ENCODE data around the gene ZNF516. TPM values are rescaled to one million over a fixed set of nuclear protein-coding genes. Genes with fewer than 3 reads are reported as not detected.
A peak's percentile ranks its signal among the peaks of the same experiment; 100 is the strongest.

ZNF516 gene
- total and polyA plus RNA-seq, 2 of the 4 experiments (the other 2 are of a cell fraction), result 7.9 to 16.9 TPM

GRCh38 chr18:76444446-76445105 lies 50.5 kb downstream of the ZNF516 start:
- peak overlapping the region; percentile 25 for H2BK5ac ChIP-seq (ENCODE audit: low read depth, low read length, poor library complexity, severe bottlenecking)
- H3K79me1 ChIP-seq (ENCODE audit: low read depth in 1 of 2, low read length in 2 of 2), result peaks cover 39 to 74% of the 10 kb centered on the region in 2 experiments
- H3K4me3 ChIP-seq (ENCODE audit: insufficient read depth, low read depth, low read length), result no peak overlapping the region
- 0 out of 2 replicates have a peak overlapping the region, but pooled peaks have one; percentile 2 for H3K14ac ChIP-seq (replicated peaks; ENCODE audit: low read depth, low read length)
- H4K8ac ChIP-seq (ENCODE audit: low read depth in 2 of 2, low read length in 2 of 2), result no peak overlapping the region
- H2BK120ac ChIP-seq (ENCODE audit: low read depth, low read length), result peak overlapping the region; percentile 46; the same call in 1 of the 2 replicates
- dilution Hi-C loops (cut with HindIII; ENCODE audit: low sequenced_read_pairs, unreplicated experiment), result no loop called here
- no peaks in the 10 kb centered on the region for H3K27me3 ChIP-seq (ENCODE audit: control insufficient read depth, insufficient read depth, low read length)
- no CpG with 5 or more reads among the region's 13 CpGs for WGBS, 2 experiments (ENCODE audit: extremely low coverage in 2 of 2, insufficient read length in 1 of 2)
- peak overlapping the region; percentile 45; the same call in 1 of the 2 replicates for H3K23ac ChIP-seq (ENCODE audit: low read depth, low read length)
- peak overlapping the region; percentile 13; the same call in 1 of the 2 replicates for H3K4me2 ChIP-seq (ENCODE audit: low read depth, low read length)
- intact Hi-C loops (cut with micrococcal nuclease), result no loop called here
- in situ Hi-C loops (cut with MboI; ENCODE audit: low sequenced_read_pairs), result no loop called here
- H2AK5ac ChIP-seq (ENCODE audit: low read depth, low read length), result no peak overlapping the region
- H3K36me3 ChIP-seq (ENCODE audit: control insufficient read depth, insufficient read depth, low read length), result peaks cover 24% of the 10 kb centered on the region
- H3K4me1 ChIP-seq (ENCODE audit: control insufficient read depth, insufficient read depth, low read length), result peaks cover 35% of the 10 kb centered on the region
- BruUV-seq (replicated peaks), result no TSS peak
- no peak for ATAC-seq (ENCODE audit: low read depth)
- no peak overlapping the region for H2BK15ac ChIP-seq (ENCODE audit: low read depth, low read length)
- TF ChIP-seq, protein P1, sequence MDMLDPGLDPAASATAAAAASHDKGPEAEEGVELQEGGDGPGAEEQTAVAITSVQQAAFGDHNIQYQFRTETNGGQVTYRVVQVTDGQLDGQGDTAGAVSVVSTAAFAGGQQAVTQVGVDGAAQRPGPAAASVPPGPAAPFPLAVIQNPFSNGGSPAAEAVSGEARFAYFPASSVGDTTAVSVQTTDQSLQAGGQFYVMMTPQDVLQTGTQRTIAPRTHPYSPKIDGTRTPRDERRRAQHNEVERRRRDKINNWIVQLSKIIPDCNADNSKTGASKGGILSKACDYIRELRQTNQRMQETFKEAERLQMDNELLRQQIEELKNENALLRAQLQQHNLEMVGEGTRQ (IDR thresholded peaks at IDR 0.05; ENCODE audit: low read depth, low read length), result no peak
- TF ChIP-seq BHLHE40 (IDR thresholded peaks at IDR 0.05; ENCODE audit: low read depth, low read length) (no peak), MAZ (IDR thresholded peaks at IDR 0.05; ENCODE audit: borderline replicate concordance, low read depth, low read length) (no peak), MAFK (IDR thresholded peaks at IDR 0.05; ENCODE audit: low read depth, low read length) (no peak), SMC3 (IDR thresholded peaks at IDR 0.05; ENCODE audit: low read depth, low read length) (no peak), CEBPB (IDR thresholded peaks at IDR 0.05; ENCODE audit: low read depth, low read length) (no peak)
- no peak overlapping the region for H3K27ac ChIP-seq (ENCODE audit: insufficient read depth, low read length)
- H4K20me1 ChIP-seq (ENCODE audit: insufficient read depth, low read length), result peaks cover 63% of the 10 kb centered on the region
- H2AFZ ChIP-seq (replicated peaks; ENCODE audit: low read length, poor library complexity), result no peak overlapping the region
- H2AK9ac ChIP-seq (replicated peaks; ENCODE audit: low read depth, low read length, poor library complexity), result no peak overlapping the region
- H3K4ac ChIP-seq (ENCODE audit: low read depth, low read length), result peak overlapping the region; percentile 41
- peaks cover 30% of the 10 kb centered on the region for H3K9me1 ChIP-seq (ENCODE audit: insufficient read depth, low read length)
- no peaks in the 10 kb centered on the region for H3K9me3 ChIP-seq (ENCODE audit: control insufficient read depth, insufficient read depth, low read length)
- POLR2A ChIA-PET (ENCODE audit: unreplicated experiment), result no interaction called here
- no peak overlapping the region for H3K9ac ChIP-seq (ENCODE audit: low read depth, low read length)
- H3K56ac ChIP-seq (ENCODE audit: extremely low read depth, insufficient read depth, low read length), result no peak overlapping the region
- DNase-seq, result no peak
- H3K18ac ChIP-seq (ENCODE audit: low read depth, low read length), result no peak overlapping the region
- H4K91ac ChIP-seq (ENCODE audit: insufficient read depth, low read depth, low read length), result no peak overlapping the region
- CTCF ChIA-PET, result interaction anchor here (0.5 kb wide), 1 partner anchor 256 kb away, joined by 3 read pairs; no protein-coding TSS in a partner anchor
- H2BK20ac ChIP-seq (ENCODE audit: low read depth, low read length), result no peak overlapping the region
- H4K5ac ChIP-seq (ENCODE audit: low read depth, low read length), result no peak overlapping the region
